ENCODE results near the gene SMAD6. TPM values are rescaled to one million over a fixed set of nuclear protein-coding genes. Genes with fewer than 3 reads are reported as not detected.
"Not testable (repeated sequence)": the region's sequence is repeated elsewhere in the genome, so short reads cannot be mapped to it uniquely, and the experiment has no call there.

The SMAD6 gene
- total and polyA plus RNA-seq, 2 donors: 1.0 to 2.8 TPM

GRCh38 chr15:66680502-66680901 lies 21.5 kb upstream of the SMAD6 start:
- no peaks in the 10 kb centered on the region for H3K36me3 ChIP-seq (ENCODE audit: control insufficient read depth in 2 of 2, insufficient read depth in 2 of 2, low read length in 1 of 2)
- no peak overlapping the region for H3K27ac ChIP-seq (ENCODE audit: low read depth in 1 of 2, low read length in 1 of 2)
- no peak overlapping the region for H3K4me3 ChIP-seq (ENCODE audit: low read length in 2 of 2)
- no peaks in the 10 kb centered on the region for H3K27me3 ChIP-seq (ENCODE audit: control insufficient read depth in 2 of 2, insufficient read depth in 1 of 2, low read length in 1 of 2)
- peaks cover 0 to 3% of the 10 kb centered on the region in 2 donors for H3K9me3 ChIP-seq (ENCODE audit: control insufficient read depth in 2 of 2, insufficient read depth in 1 of 2, low read length in 1 of 2)
- H3K4me1 ChIP-seq (ENCODE audit: control insufficient read depth in 2 of 2, insufficient read depth in 2 of 2, low read length in 2 of 2): peaks cover 0 to under 1% of the 10 kb centered on the region in 2 donors
- no peak for DNase-seq (ENCODE audit: low read depth in 6 of 9, low spot score in 9 of 9)

GRCh38 chr15:66681395-66681794 lies 20.6 kb upstream of the SMAD6 start:
- Histone ChIP-seq H3K4me3 (ENCODE audit: low read length in 2 of 2) (no peak overlapping the region), H3K4me1 (ENCODE audit: control insufficient read depth in 2 of 2, insufficient read depth in 2 of 2, low read length in 2 of 2) (no peaks in the 10 kb centered on the region), H3K9me3 (ENCODE audit: control insufficient read depth in 2 of 2, insufficient read depth in 1 of 2, low read length in 1 of 2) (peaks cover 0 to 3% of the 10 kb centered on the region in 2 donors), H3K36me3 (ENCODE audit: control insufficient read depth in 2 of 2, insufficient read depth in 2 of 2, low read length in 1 of 2) (no peaks in the 10 kb centered on the region), H3K27ac (ENCODE audit: low read depth in 1 of 2, low read length in 1 of 2) (no peak overlapping the region), H3K27me3 (ENCODE audit: control insufficient read depth in 2 of 2, insufficient read depth in 1 of 2, low read length in 1 of 2) (no peaks in the 10 kb centered on the region)
- DNase-seq (ENCODE audit: low read depth in 6 of 9, low spot score in 9 of 9): no peak
- WGBS: 97% methylated on average over 2 of the region's 2 CpGs

DNA sequence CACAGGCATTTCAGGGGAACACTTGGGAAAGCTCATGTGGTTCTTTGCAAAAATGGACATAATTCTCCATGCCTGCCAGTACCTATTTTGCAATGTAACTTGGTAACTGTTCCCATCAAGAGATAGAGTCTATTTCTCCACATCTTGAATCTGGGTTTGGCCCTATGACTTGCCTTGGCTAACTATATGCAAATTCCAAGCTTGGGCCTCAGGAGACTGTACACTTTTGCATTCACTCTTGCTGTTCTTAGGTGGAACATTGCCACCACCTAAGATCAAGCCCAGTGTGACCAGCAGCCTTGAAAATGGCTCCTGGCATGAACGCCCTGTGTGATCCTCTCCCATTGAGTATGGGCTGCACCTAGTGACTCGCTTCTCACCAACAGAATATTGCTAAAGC lies 19.8 kb upstream of the SMAD6 start:
- Histone ChIP-seq H3K27ac (ENCODE audit: low read depth in 1 of 2, low read length in 1 of 2) (no peak overlapping the region), H3K9me3 (ENCODE audit: control insufficient read depth in 2 of 2, insufficient read depth in 1 of 2, low read length in 1 of 2) (peaks cover 0 to 3% of the 10 kb centered on the region in 2 donors), H3K4me3 (ENCODE audit: low read length in 2 of 2) (no peak overlapping the region), H3K36me3 (ENCODE audit: control insufficient read depth in 2 of 2, insufficient read depth in 2 of 2, low read length in 1 of 2) (no peaks in the 10 kb centered on the region), H3K4me1 (ENCODE audit: control insufficient read depth in 2 of 2, insufficient read depth in 2 of 2, low read length in 2 of 2) (no peaks in the 10 kb centered on the region), H3K27me3 (ENCODE audit: control insufficient read depth in 2 of 2, insufficient read depth in 1 of 2, low read length in 1 of 2) (no peaks in the 10 kb centered on the region)
- DNase-seq (ENCODE audit: low read depth in 6 of 9, low spot score in 9 of 9): no peak
- WGBS: over 99% methylated on average over 2 of the region's 2 CpGs

- no peak overlapping the region for H3K4me3 ChIP-seq (ENCODE audit: low read length in 2 of 2)
- H3K27me3 ChIP-seq (ENCODE audit: control insufficient read depth in 2 of 2, insufficient read depth in 1 of 2, low read length in 1 of 2): no peaks in the 10 kb centered on the region
- DNase-seq (ENCODE audit: low read depth in 6 of 9, low spot score in 9 of 9): no peak
- H3K4me1 ChIP-seq (ENCODE audit: control insufficient read depth in 2 of 2, insufficient read depth in 2 of 2, low read length in 2 of 2): no peaks in the 10 kb centered on the region
- peaks cover 0 to 3% of the 10 kb centered on the region in 2 donors for H3K9me3 ChIP-seq (ENCODE audit: control insufficient read depth in 2 of 2, insufficient read depth in 1 of 2, low read length in 1 of 2)
- WGBS: 97% methylated on average over 1 of the region's 1 CpG
- H3K27ac ChIP-seq (ENCODE audit: low read depth in 1 of 2, low read length in 1 of 2): no peak overlapping the region
- H3K36me3 ChIP-seq (ENCODE audit: control insufficient read depth in 2 of 2, insufficient read depth in 2 of 2, low read length in 1 of 2): no peaks in the 10 kb centered on the region
Measured at GRCh38 chr15:66682865-66683264, 19.2 kb upstream of the SMAD6 start.

GRCh38 chr15:66684136-66684681 lies 17.8 kb upstream of the SMAD6 start:
- no peaks in the 10 kb centered on the region for H3K36me3 ChIP-seq (ENCODE audit: control insufficient read depth in 2 of 2, insufficient read depth in 2 of 2, low read length in 1 of 2)
- no peak for DNase-seq (ENCODE audit: low read depth in 6 of 9, low spot score in 9 of 9)
- peaks cover 0 to 3% of the 10 kb centered on the region in 2 donors for H3K9me3 ChIP-seq (ENCODE audit: control insufficient read depth in 2 of 2, insufficient read depth in 1 of 2, low read length in 1 of 2)
- H3K4me3 ChIP-seq (ENCODE audit: low read length in 2 of 2): no peak overlapping the region
- H3K27me3 ChIP-seq (ENCODE audit: control insufficient read depth in 2 of 2, insufficient read depth in 1 of 2, low read length in 1 of 2): no peaks in the 10 kb centered on the region
- H3K4me1 ChIP-seq (ENCODE audit: control insufficient read depth in 2 of 2, insufficient read depth in 2 of 2, low read length in 2 of 2): no peaks in the 10 kb centered on the region
- H3K27ac ChIP-seq (ENCODE audit: low read depth in 1 of 2, low read length in 1 of 2): no peak overlapping the region

DNA sequence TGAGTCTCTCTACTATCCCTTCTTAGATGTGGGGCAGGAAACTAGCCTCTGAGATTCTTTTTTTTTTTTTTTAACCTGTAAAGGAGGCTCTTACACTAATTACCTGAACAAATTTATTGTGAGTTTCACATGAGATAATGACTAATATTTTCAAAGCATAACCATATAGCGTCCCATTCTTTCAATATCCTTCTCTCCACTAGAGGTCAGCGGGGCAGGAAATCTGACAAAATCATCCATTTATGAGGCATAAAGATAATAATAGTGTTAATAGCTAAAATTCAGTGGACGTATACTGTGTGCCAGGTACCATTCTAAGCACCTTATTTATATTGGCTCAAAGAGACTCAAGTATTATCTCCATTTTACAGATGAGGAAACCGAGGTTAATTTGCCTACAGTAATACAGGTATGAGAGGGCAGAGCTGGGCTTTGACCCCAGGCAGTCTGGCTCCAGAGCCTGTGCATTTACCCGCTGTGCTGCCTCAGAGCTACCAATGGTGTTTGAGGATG lies 16.3 kb upstream of the SMAD6 start:
- Histone ChIP-seq H3K4me1 (ENCODE audit: control insufficient read depth in 2 of 2, insufficient read depth in 2 of 2, low read length in 2 of 2) (no peaks in the 10 kb centered on the region), H3K9me3 (ENCODE audit: control insufficient read depth in 2 of 2, insufficient read depth in 1 of 2, low read length in 1 of 2) (peaks cover 0 to 3% of the 10 kb centered on the region in 2 donors), H3K27me3 (ENCODE audit: control insufficient read depth in 2 of 2, insufficient read depth in 1 of 2, low read length in 1 of 2) (no peaks in the 10 kb centered on the region), H3K36me3 (ENCODE audit: control insufficient read depth in 2 of 2, insufficient read depth in 2 of 2, low read length in 1 of 2) (no peaks in the 10 kb centered on the region), H3K27ac (ENCODE audit: low read depth in 1 of 2, low read length in 1 of 2) (no peak overlapping the region), H3K4me3 (ENCODE audit: low read length in 2 of 2) (no peak overlapping the region)
- 94% methylated on average over 5 of the region's 5 CpGs for WGBS
- no peak for DNase-seq (ENCODE audit: low read depth in 6 of 9, low spot score in 9 of 9)

GRCh38 chr15:66690912-66691311 lies 11.1 kb upstream of the SMAD6 start:
- DNase-seq (ENCODE audit: low read depth in 6 of 9, low spot score in 9 of 9); H3K36me3 ChIP-seq (ENCODE audit: control insufficient read depth in 2 of 2, insufficient read depth in 2 of 2, low read length in 1 of 2); H3K9me3 ChIP-seq (ENCODE audit: control insufficient read depth in 2 of 2, insufficient read depth in 1 of 2, low read length in 1 of 2); H3K27ac ChIP-seq (ENCODE audit: low read depth in 1 of 2, low read length in 1 of 2); H3K27me3 ChIP-seq (ENCODE audit: control insufficient read depth in 2 of 2, insufficient read depth in 1 of 2, low read length in 1 of 2); H3K4me3 ChIP-seq (ENCODE audit: low read length in 2 of 2): not testable (repeated sequence)
- 83% methylated on average over 6 of the region's 7 CpGs for WGBS
- peaks cover 0 to 19% of the 10 kb centered on the region in 2 donors for H3K4me1 ChIP-seq (ENCODE audit: control insufficient read depth in 2 of 2, insufficient read depth in 2 of 2, low read length in 2 of 2)

- Histone ChIP-seq H3K36me3 (ENCODE audit: control insufficient read depth in 2 of 2, insufficient read depth in 2 of 2, low read length in 1 of 2) (no peaks in the 10 kb centered on the region), H3K27me3 (ENCODE audit: control insufficient read depth in 2 of 2, insufficient read depth in 1 of 2, low read length in 1 of 2) (no peaks in the 10 kb centered on the region), H3K27ac (ENCODE audit: low read depth in 1 of 2, low read length in 1 of 2) (no peak overlapping the region), H3K4me1 (ENCODE audit: control insufficient read depth in 2 of 2, insufficient read depth in 2 of 2, low read length in 2 of 2) (peaks cover 0 to 19% of the 10 kb centered on the region in 2 donors), H3K4me3 (ENCODE audit: low read length in 2 of 2) (no peak overlapping the region), H3K9me3 (ENCODE audit: control insufficient read depth in 2 of 2, insufficient read depth in 1 of 2, low read length in 1 of 2) (no peaks in the 10 kb centered on the region)
- DNase-seq (ENCODE audit: low read depth in 6 of 9, low spot score in 9 of 9): no peak
Measured at GRCh38 chr15:66691727-66692126, 10.3 kb upstream of the SMAD6 start.

DNA sequence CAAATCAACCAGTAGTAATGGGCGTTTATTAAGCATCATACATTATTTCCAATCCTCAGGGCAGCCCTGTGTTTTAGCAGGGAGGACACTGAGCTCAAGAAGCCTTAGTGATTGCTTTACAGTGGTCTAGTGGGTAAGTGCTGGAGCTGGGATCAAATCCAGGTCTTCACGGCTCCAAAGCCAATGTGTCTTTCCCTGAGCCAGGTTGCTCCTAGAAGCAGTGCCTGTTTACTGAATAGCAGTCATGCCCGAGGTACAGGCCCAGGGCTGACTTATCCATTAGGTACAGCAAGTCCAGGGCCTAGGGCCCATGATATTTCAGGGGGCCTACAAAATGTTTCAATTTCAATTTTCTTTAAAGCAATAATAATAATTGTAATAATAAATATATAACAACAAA lies 9.6 kb upstream of the SMAD6 start:
- no peak for DNase-seq (ENCODE audit: low read depth in 6 of 9, low spot score in 9 of 9)
- Histone ChIP-seq H3K4me3 (ENCODE audit: low read length in 2 of 2) (no peak overlapping the region), H3K36me3 (ENCODE audit: control insufficient read depth in 2 of 2, insufficient read depth in 2 of 2, low read length in 1 of 2) (no peaks in the 10 kb centered on the region), H3K4me1 (ENCODE audit: control insufficient read depth in 2 of 2, insufficient read depth in 2 of 2, low read length in 2 of 2) (peaks cover 0 to 19% of the 10 kb centered on the region in 2 donors), H3K9me3 (ENCODE audit: control insufficient read depth in 2 of 2, insufficient read depth in 1 of 2, low read length in 1 of 2) (no peaks in the 10 kb centered on the region), H3K27me3 (ENCODE audit: control insufficient read depth in 2 of 2, insufficient read depth in 1 of 2, low read length in 1 of 2) (no peaks in the 10 kb centered on the region), H3K27ac (ENCODE audit: low read depth in 1 of 2, low read length in 1 of 2) (peak overlapping the region in 1 of 2 donors; percentile 90)
- WGBS: 95% methylated on average over 3 of the region's 3 CpGs
